NCI-H2227 (cell line): ENCODE measurements around the gene HECTD4.
"Not testable (repeated sequence)": the region's sequence is repeated elsewhere in the genome, so short reads cannot be mapped to it uniquely, and the experiment has no call there.

Source experiments
- DNase-seq: peaks from one replicate; lab custom pipeline; 2025; ENCODE audit not compliant: unreplicated experiment; lab: John Stamatoyannopoulos, UW

HECTD4 gene

DNA sequence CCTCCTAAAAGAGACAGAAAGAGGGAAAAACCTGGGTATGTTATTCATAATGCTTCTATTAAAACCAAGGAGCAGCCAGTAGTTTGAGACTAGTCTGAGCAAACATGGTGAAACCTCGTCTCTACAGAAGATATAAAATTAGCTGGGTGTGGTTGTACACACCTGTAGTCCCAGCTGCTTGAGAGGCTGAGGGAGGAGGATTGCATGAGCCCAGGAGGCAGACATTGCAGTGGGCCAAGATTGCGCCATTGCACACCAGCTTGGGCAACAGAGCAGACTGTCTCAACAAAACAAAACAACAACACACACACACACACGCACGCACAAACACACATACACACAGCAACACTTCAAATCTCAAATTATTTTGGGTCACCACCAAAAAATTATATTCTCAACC, 27.8 kb downstream of the HECTD4 start:
- DNase-seq, result no peak

DNA sequence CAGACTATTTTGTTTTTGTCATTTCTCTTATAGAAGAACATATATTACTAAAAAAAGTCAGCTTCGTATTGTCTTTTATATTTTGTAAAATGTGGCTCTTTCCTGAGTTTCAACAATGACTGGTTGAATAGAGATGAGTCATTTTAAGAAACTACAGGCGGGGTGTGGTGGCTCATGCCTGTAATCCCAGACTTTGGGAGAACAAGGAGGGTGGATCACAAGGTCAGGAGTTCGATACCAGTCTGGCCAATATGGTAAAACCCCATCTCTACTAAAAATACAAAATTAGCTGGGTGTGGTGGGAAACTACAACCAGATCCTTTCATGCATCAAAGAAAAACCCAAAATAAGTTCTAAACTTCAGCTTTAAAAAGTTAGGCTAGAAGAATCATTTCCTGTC, 28.8 kb downstream of the HECTD4 start:
- DNase-seq, result no peak

DNA sequence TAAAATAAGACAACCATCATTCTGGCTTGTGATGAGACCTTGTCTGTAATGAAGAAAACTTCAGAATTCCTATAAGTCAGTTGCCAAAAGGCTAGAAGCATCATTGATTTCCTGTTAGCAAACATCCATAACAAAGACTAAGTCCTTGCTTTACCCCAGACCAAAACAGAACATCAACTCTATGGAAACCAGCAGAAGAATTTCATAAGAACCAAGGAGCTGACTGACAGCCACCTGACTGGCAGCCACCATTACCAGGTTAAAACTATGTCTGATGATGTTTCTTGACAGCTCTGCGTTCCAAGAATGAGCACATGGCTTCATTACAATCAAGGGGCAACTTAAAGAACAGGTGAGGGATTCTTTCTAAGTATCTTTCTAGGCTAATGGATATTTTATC, 29.3 kb downstream of the HECTD4 start:
- DNase-seq, result no peak

DNA sequence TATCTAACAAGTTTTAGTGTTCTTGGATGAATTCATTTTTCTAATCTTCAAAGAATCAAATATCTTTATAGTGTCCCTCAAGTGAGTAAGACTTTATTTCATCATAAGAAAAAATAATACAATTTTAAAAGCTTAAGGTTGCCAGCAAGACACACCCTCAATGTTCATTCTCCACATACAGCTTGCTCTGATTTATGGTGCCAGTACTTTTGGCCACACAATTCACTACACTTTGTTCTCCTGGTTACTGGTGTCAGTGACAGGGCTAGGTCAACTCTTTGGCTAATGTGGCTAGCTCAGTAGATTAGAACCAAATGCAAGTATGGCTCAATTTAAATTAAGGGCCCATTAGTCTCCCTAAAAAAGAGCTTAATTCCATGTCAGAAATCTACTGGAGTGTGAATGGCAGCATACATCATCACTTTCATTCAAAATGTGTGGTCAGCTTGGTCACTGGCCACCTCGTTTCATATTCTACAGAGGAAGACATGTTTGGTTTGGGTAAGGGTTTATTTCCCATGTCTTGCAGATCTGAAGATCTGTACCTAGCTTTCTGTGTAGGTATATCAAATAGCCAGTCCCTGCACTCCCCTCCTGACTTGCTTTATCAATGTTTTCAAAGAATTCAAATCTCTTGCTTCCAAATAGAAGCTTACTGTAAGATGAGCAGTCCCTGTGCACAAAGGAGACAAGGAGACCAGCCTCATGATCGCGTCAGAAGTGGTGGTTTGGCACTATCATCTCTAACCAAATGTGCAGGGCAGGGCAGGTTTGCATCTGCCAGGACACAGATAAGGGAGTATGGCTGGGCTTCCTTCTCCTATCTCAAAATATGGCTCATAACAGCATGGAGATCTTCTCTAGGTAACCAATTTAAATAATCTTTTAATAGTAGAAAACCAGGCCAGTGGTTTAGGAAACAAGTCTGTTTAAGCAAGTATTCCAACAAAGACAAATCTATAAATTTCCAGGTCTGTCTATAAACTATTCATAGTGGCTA, 31.3 kb downstream of the HECTD4 start:
- DNase-seq, result no peak

DNA sequence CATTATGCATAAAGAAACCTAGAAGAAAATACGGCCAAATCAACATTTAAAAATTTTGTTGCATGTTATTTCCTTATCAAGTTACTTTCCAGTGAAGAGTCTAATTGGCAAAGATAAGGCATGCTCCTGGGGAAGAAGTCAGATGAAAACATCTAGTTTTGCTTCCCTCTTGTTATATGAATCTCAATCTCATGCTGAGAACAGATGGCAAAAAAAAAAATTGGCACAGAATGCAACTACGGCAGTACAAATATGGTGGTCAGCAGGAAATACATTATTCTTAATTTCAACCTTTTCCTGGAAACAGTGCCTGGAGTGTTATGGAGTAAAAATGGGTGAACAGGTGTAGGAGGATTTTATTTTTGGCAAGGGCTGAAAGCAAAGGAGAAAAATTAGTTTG, 32.8 kb downstream of the HECTD4 start:
- peak; percentile 31 for DNase-seq

DNA sequence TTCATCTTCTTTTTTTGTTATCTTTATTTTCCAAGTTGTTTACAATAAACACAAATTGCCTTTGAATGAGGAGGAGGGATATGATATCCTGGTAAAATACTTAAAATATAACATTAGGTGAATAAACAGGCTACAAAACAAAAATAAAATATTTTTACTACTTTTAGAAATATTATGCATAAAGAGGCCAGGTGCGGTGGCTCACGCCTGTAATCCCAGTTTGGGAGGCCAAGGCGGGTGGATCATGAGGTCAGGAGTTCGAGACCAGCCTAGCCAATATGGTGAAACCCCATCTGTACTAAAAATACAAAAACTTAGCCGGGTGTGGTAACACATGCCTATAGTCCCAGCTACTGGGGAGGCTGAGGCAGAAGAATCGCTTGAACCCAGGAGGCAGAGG, 33.3 kb downstream of the HECTD4 start:
- DNase-seq, result not testable (repeated sequence)

DNA sequence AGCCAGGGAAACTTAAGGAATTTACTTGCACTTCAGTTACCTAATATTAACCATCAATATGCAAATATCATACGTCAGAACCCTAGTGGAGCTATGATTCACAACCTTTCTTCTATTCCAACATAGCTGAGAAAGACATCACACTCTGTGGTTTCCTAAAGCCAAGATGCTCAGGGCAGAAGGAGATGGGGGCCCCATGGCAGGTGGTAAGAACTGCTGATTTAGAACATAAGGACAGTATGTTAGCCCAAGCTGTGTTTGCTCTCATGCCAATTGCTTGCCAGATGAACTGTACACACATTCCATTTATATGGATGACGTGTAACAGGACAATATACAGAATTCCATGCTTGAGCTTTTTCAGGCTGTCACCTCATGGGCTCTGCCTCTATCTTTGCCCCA, 34.6 kb downstream of the HECTD4 start:
- no peak for DNase-seq

DNA sequence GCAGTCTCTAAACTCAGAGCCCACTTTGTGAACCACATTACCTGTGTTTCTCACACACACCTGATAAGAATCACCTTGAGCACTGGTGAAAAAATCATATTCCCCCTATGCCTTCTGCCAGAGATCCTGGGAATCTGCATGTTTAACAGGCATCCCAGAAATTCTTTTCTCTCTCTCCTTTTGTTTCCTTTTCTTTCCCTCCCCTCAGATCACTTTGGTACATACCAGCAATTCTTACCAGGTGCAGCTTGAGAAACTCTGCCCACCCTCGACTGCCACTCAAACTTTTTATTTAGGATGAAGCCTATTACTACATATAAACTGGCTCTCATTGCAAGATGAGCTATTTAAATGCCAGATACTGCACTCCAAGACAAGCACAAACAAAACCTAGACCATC, 36.0 kb downstream of the HECTD4 start:
- DNase-seq, result no peak

DNA sequence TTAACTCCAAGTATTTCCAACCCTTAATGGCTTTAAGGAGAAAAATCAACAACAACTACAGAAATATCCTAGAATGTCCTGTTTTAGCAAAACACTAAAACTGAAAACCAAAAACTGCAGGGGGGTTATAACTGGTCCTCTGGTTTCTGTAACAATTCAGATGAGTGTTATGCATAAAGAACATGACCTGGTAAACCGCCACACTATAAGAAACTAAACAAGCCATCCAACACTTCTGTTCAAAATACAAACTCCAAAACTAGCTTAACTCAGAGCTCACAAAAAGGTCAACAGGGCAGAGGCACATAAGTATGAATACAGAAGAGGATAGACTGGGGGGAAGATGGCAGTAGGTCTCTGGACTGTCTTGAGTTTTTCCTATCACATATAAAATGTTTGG, 38.0 kb downstream of the HECTD4 start:
- no peak for DNase-seq

DNA sequence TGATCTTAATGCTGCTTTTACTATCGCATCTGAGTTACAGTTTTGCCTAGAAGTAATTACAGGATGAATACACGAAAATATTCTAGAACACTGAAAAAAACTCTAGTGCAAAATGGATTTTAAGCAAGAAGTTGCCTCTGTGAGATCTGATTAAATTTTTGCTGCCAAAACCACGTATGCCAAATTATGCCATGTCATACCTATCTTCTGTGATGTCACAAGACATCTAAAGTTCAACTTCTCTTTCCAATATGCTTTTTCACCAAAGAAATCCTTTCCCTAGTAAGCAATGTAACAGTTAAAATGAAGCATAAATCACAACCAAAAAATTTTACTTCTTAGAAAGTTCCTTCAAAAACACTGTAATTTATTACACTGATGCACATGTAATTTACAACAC, 39.6 kb downstream of the HECTD4 start:
- no peak for DNase-seq

DNA sequence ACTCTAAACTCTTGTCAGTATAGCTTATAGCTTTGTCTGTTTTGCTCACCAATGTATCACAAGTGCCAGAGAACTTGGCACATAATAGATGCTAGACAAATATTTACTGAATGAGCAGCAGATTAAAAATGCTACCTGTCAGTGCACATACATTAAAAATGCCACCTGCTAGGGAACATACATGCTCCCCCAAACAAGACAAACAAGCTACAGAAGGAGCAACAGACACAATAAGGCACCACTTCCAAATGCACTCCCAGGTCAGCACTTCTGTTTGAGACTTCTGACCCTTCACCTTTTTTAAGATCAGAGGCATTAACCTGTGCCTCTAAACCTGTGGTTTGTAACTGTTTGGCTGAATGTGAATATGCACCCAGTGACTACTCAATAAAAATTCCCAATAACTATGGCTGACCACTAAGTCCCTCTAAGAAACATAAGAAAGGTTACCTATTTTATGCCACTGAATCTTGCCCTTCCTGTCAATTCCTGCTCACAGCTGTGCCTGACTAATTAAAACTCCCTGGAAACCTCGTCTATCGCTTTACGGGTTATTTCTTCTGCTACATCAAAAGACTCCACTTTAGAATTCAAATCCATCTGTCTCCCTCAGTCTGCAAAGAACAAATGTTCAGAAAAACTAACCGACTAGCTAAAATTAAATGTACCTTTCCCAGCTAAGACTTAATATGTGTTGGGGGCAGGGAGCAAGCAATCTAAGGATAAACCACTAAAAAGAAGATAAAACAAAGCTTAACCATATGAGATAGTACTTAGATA, 41.0 kb downstream of the HECTD4 start:
- DNase-seq, result no peak

DNA sequence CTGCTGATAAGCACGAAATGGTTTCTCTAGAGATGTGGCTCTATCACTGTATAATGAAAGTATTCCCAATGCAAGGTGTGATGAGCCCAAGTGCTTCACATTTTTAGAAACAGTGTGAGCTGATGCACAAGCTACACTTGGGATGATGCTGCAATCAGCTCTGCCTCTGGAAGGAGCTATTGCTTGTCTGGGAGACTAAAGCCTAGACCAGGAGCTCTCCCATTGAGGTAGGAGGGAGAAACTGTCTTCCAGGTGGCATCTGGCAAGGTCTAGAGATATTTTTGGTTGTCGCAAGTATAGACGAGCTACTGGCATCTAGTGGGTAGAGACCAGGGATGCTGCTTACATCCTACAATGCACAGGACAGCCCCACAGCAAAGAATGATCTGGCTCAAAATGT, 42.0 kb downstream of the HECTD4 start:
- no peak for DNase-seq

DNA sequence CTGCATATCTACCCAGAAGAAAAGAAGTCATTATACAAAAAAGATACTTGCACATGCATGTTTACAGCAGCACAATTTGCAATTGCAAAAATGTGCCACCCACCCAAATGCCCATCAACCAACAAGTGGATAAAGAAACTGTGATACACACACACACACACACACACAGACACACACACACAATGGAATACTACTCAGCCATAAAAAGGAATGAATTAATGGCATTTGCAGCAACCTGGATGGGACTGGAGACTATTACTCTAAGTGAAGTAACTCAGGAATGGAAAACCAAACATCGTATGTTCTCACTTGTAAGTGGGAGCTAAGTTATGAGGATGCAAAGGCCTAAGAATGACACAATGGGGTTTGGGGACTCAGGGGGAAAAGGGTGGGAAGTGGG, 47.2 kb downstream of the HECTD4 start:
- DNase-seq, result not testable (repeated sequence)

DNA sequence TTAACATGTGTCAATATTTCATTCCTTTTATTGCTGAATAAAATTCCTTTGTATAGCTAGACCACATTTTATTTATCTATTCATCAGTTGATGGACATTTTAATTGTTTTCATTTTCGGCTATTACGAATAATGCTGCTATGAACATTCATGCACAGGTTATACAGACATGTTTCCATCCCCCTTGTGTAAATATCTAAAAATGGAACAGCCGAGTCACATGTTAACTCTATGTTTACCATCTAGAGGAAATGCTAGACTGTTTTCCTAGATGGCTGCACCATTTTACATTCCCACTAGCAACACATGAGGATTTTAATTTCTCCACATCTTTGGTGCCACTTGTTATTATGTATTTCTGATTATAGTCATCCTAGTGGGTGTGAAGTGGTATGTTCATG, 49.2 kb downstream of the HECTD4 start:
- DNase-seq, result no peak

DNA sequence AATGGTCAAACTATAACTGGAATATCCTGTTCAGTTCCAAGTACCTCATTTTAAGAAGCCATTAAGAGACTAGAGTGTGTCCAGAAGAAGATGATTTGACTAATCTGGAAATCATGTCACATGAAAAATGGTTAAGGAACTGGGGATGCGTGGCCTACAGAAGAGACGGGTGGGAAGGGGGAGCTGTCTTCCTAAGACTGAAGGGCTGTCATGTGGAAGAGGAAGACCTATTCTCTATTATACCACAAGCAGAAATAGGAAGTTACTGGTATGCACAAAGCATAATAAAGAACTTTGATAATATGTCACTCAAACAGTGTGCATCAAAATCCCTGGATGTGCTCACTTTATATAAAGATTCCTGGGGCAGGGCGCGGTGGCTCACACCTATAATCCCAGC, 50.3 kb downstream of the HECTD4 start:
- no peak for DNase-seq

DNA sequence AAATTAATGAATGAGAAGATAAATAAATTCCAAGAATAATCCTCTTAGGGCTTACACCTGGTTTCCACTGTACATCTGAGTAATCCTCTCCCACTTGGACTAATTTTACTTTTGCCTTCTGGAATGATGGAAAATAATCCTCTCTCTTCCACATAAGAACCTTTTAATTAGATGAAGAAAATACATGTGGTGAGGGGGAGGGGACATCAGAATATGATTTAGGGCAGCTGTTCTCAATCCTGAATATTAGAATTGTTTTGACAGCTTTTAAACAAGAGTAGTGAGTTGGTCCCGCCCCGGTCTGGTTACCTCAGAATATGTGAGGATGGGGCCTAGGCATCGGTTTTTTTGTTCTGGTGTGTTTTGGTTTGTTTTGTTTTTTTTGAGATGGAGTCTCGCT, 51.5 kb downstream of the HECTD4 start:
- DNase-seq, result no peak

DNA sequence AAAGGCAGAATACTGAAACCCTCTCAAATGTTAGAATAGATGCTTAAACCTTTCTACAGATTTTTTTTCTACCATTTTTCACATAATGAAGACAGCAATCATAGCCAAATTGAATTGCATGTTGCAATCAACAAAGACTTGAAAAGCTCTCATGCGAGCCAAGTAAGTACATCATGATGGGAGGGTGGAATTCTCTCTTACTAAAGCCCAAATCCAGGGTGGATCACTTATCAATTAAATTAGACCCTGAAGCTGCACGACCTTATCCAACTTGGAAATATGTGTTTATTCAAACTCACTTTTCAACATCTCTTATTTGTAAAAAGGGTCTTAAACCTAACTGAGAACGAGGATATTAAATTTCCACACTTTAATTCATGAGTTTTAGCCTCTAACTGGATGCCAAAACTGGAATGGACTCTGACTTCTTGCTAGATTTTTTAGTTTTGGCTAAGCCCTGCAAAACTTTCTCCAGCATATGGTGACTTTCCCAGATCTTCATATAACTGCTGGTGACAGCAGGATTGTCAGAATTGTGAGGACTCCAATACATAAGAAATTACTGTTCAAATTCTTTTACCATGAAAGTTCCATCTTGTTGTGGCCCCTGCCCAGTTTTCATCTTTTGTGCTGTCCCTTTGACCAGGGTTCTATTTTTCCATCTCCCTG, 53.6 kb downstream of the HECTD4 start:
- DNase-seq, result no peak

DNA sequence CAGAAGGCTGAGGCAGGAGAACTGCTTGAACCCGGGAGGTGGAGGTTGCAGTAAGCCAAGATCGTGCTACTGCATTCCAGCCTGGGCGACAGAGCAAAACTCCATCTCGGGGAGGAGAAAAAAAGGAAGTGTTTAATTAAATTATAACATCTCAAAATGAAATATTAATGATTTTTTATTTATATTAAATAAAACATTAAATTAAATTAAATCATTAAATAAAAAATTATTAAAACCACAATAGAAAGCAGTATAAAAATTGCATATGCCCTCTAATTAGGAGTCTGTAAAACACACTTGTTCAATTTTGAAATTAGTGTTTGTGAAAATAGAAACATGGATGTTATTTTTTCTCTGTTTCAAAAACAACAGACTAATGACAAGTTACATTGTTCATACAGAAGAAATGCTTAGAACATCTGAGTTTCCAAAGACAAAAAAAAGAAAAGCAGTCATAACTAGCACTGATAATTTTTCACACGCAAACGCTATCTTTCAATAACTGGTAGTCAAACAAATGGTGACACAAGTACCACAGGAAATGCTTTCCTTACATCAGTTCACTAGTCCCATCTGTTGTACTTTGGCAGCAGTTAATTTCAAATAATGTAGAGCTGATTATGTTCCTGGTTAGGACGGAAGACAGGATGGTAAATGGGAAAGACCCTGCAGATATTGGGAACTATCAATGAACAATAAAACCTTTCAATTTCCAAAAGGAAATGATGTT, 54.9 kb downstream of the HECTD4 start:
- DNase-seq, result no peak

DNA sequence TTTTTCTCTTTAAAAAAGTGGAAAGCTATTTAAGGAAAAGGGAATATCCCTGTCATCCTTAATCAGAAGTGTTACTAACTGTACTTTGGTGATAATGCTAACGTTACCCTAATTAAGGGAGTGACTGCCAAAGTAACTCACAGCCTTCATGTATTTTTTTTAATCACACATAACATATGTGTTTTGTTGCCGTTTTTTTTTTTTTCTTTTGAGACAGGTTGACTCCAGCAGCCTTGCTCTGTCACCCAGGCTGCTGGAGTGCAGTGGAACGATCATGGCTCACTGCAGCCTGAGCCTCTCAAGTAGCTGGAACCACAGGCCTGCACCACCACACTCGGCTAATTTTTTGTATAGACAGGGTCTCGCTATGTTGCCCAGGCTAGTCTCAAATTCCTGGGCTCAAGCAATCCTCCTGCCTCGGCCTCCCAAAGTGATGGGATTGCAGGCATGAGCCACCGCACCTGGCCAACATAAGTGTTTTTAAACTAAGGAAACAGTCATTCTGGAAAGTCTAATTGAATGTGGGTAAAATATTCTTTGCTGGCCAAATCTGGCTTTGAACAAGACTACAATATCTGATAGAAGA, 56.5 kb downstream of the HECTD4 start:
- no peak for DNase-seq

DNA sequence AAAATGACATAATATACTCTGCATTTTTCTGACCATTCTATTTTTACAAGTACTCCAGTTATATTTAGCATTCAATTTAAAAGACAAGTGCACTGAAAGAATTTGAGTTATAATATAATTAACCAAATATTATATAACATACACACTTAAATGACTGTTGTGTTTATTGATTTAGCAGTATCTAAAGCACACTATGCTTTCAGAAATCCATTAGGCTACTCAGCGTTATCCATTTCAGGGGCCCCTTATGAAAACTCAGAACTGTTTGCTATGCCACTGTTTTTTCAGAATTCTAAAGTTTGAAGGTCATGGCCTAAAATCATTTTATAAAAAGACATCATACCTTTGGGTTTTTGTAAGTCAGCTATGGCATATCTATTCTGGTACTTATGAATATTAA, 57.1 kb downstream of the HECTD4 start:
- DNase-seq, result no peak
